CD8-positive, alpha-beta memory T cell (primary cell): ENCODE data around the gene TNKS1BP1. TPM values are rescaled to one million over a fixed set of nuclear protein-coding genes. Genes with fewer than 3 reads are reported as not detected.
A peak's percentile ranks its signal among the peaks of the same experiment; 100 is the strongest.

ENCODE experiments used
- CTCF ChIA-PET: fragments of 350-600 bp; sonication (Branson Sonifier 250); formaldehyde crosslinking; loops from one replicate; lab custom pipeline; 2021; ENCODE audit warnings: antibody characterized with exemption; lab: Charles Lee
- POLR2A ChIA-PET: fragments of 350-600 bp; sonication (Branson Sonifier 250); formaldehyde crosslinking; loops from one replicate; lab custom pipeline; 2021; ENCODE audit warnings: antibody characterized with exemption; lab: Charles Lee
- DNase-seq, 5 donors: peaks; one replicate each; pipeline versions ENCODE4 v3.0.0 to v3.0.0-alpha.2; 2020 to 2022; ENCODE audit warnings: mixed read lengths in 1 of 5
- H3K27ac ChIP-seq: one replicate; pipeline ENCODE4 v1.7.0; 2013; ENCODE audit warnings: low read depth, mild to moderate bottlenecking, low read length, moderate library complexity
- H3K27me3 ChIP-seq: 2 replicates; pipeline ENCODE4 v1.7.0; 2013; ENCODE audit warnings: low read length, mild to moderate bottlenecking; ENCODE audit not compliant: insufficient read depth, poor library complexity, severe bottlenecking
- H3K36me3 ChIP-seq: 2 replicates; pipeline ENCODE4 v1.7.0; 2013; ENCODE audit warnings: mild to moderate bottlenecking, low read length, moderate library complexity; ENCODE audit not compliant: insufficient read depth
- H3K4me1 ChIP-seq: 2 replicates; pipeline ENCODE4 v1.7.0; 2013; ENCODE audit warnings: mild to moderate bottlenecking, low read length, moderate library complexity; ENCODE audit not compliant: insufficient read depth
- H3K4me3 ChIP-seq: 2 replicates; pipeline ENCODE4 v1.7.0; 2013; ENCODE audit warnings: mild to moderate bottlenecking, low read length
- H3K9me3 ChIP-seq: 2 replicates; pipeline ENCODE4 v1.7.0; 2013; ENCODE audit warnings: mild to moderate bottlenecking, low read length
- H3K27ac Mint-ChIP-seq, 8 donors: one replicate each; pipeline ENCODE4 v1.8.0; 2020 to 2021; ENCODE audit warnings: mixed read lengths in 8 of 8, mild to moderate bottlenecking in 6 of 8, inconsistent platforms in 3 of 8, moderate library complexity in 3 of 8
- H3K27me3 Mint-ChIP-seq, 2 donors: one replicate each; pipeline ENCODE4 v1.8.0; 2020 to 2021; ENCODE audit warnings: mixed read lengths in 2 of 2, mild to moderate bottlenecking in 1 of 2, moderate library complexity in 1 of 2
- H3K36me3 Mint-ChIP-seq, 3 donors: one replicate each; pipeline ENCODE4 v1.8.0; 2020 to 2021; ENCODE audit warnings: mixed read lengths in 3 of 3, inconsistent platforms in 1 of 3, mild to moderate bottlenecking in 1 of 3
- H3K4me1 Mint-ChIP-seq, 3 donors: one replicate each; pipeline ENCODE4 v1.8.0; 2020 to 2021; ENCODE audit warnings: mixed read lengths in 3 of 3, inconsistent platforms in 1 of 3, mild to moderate bottlenecking in 1 of 3
- H3K4me3 Mint-ChIP-seq, 7 donors: one replicate each; pipeline ENCODE4 v1.8.0; 2020 to 2021; ENCODE audit warnings: mixed read lengths in 7 of 7, mild to moderate bottlenecking in 6 of 7, moderate library complexity in 4 of 7, inconsistent platforms in 2 of 7
- H3K9me3 Mint-ChIP-seq, 5 donors: one replicate each; pipeline ENCODE4 v1.8.0; 2020 to 2022; ENCODE audit warnings: mixed read lengths in 5 of 5, mild to moderate bottlenecking in 3 of 5, moderate library complexity in 2 of 5, inconsistent platforms in 1 of 5
- polyA plus RNA-seq: library from polyadenylated mRNA; unstranded; fragments of 300-500 nt; fragmentation: Illumina TruSeq; gene quantifications from one replicate; pipeline ENCODE4 v1.2.3, GENCODE V29; 2021
- total RNA-seq, 2 experiments: library from RNA; stranded (reverse); gene quantifications; one replicate each; pipeline ENCODE4 v1.2.3, GENCODE V29; 2021

TNKS1BP1 gene
- total and polyA plus RNA-seq, 3 experiments from 2014 or later: 3.0 to 9.6 (median 8.7) TPM

DNA sequence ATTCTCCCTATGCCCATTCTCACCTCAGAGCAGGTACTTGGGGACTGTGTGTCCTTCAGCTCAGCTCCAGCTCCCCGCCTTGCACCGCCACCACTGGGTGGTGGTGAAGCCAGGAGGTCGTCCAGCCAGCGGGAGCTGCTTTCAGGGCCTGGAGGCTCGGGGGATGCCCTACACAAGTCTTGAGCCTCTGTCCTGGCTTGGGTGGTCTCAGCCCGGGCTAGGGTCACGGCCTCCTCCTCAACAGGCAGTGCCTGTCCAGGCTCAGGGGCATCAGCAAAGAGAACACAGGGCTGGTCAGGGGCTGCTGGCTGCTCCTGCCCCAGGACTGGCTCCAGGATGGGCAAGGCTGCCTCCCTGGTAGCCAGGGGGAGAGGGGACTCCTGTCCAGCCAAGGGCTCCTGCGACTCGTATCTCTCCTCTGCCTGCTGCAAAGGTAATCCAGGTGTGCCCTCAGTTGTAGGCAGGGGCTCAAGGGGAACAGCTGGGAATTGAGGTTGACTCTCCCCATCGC, 12.2 kb downstream of the TNKS1BP1 start:
- Mint-ChIP-seq H3K9me3 (no peaks in the 10 kb centered on the region), H3K36me3 (peaks cover 0 to 10% (median 4%) of the 10 kb centered on the region in 3 donors), H3K4me3 (peak overlapping the region in 4 of 7 donors; percentile 35 to 65 (median 48)), H3K27me3 (no peaks in the 10 kb centered on the region), H3K4me1 (peaks cover 8 to 17% (median 11%) of the 10 kb centered on the region in 3 donors), H3K27ac (peak overlapping the region in 2 of 8 donors; percentile 23 to 50)
- peaks cover 8% of the 10 kb centered on the region for H3K36me3 ChIP-seq
- POLR2A ChIA-PET: no interaction called here
- H3K27me3 ChIP-seq: no peaks in the 10 kb centered on the region
- H3K9me3 ChIP-seq: no peaks in the 10 kb centered on the region
- H3K4me3 ChIP-seq: no peak overlapping the region
- CTCF ChIA-PET: no interaction called here
- peaks cover 8% of the 10 kb centered on the region for H3K4me1 ChIP-seq
- H3K27ac ChIP-seq: no peak overlapping the region
- no peak for DNase-seq

DNA sequence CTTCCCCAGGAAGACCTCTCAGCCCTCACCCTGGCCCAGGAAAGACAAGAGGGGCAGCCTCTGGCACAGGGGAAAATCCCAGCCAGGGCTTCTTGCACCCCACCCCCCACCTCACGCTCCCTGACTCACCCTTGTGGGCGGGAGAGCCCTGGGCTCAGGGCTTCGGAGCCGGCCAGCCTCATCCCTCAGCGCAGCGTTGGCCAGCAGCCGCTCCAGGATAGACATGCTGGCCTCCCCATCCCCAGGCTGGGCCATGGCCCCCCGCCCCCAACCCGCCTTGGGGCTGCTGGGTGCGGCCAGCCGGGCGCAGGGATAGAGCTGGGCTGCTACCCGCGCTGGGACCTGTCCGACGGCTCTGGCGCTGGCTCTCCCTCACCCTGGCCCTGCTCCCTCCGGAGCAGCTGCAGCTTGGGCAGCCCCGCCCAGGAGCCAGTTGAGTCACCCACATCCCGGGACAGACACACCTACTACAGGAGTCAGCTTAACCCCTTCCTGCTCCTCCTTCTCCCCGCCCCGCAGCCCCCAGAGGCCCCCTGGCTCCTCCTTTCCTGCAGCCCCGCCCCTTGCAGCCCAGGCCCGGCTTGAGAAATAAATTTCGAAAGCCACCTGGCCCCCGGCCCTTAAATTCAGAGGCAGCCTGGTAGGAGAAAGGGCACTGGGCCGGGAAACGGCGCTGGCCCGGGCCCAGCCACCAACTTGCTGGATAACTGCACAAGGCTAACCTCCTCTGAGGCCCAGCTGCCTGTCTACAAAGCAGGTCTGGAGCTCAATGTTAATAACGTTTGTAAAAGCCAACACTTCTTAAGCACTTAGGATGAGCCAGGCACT, 13.4 kb downstream of the TNKS1BP1 start:
- POLR2A ChIA-PET: interaction anchor here (0.6 kb wide), 1 partner anchor 14 kb away, joined by 3 read pairs; no protein-coding TSS in a partner anchor
- no peaks in the 10 kb centered on the region for H3K9me3 Mint-ChIP-seq
- H3K4me3 ChIP-seq: no peak overlapping the region
- H3K9me3 ChIP-seq: no peaks in the 10 kb centered on the region
- peaks cover 0 to 10% (median 3%) of the 10 kb centered on the region in 3 donors for H3K36me3 Mint-ChIP-seq
- peaks cover 8% of the 10 kb centered on the region for H3K4me1 ChIP-seq
- H3K27me3 ChIP-seq: no peaks in the 10 kb centered on the region
- H3K27me3 Mint-ChIP-seq: no peaks in the 10 kb centered on the region
- H3K27ac Mint-ChIP-seq: peak overlapping the region in 1 of 8 donors; percentile 63
- peak overlapping the region in 6 of 7 donors; percentile 36 to 84 (median 60) for H3K4me3 Mint-ChIP-seq
- H3K36me3 ChIP-seq: no peaks in the 10 kb centered on the region
- CTCF ChIA-PET: no interaction called here
- no peak overlapping the region for H3K27ac ChIP-seq
- DNase-seq: no peak
- peaks cover 8 to 17% (median 11%) of the 10 kb centered on the region in 3 donors for H3K4me1 Mint-ChIP-seq

DNA sequence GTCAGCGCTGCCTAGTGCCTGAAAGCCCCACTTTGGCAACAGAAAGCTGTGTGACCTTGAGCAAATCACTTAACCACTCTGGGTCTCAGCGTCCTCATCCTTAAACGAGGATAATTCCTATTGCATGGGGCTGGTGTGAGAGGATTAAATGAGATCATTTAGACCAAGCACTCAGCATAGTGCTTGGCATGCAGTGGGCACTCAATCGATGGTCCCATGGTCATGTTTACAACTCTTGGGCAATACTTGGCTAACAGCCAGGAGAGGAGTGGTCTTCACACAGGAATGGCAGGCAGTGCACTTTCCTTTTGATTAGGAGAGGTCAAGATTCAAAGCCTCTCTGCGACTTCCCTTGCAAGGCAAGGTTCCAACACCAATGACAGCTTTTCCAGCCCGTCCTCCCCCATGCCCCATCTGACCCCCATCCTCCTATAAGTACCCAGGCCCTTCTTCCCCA, 14.1 kb downstream of the TNKS1BP1 start:
- no peak overlapping the region for H3K4me3 ChIP-seq
- H3K9me3 Mint-ChIP-seq: no peaks in the 10 kb centered on the region
- no peaks in the 10 kb centered on the region for H3K27me3 ChIP-seq
- POLR2A ChIA-PET: no interaction called here
- H3K4me3 Mint-ChIP-seq: peak overlapping the region in 4 of 7 donors; percentile 15 to 66 (median 45)
- H3K4me1 ChIP-seq: peaks cover 8% of the 10 kb centered on the region
- no peaks in the 10 kb centered on the region for H3K9me3 ChIP-seq
- H3K36me3 Mint-ChIP-seq: peaks cover 0 to 10% (median 3%) of the 10 kb centered on the region in 3 donors
- peaks cover 8 to 17% (median 11%) of the 10 kb centered on the region in 3 donors for H3K4me1 Mint-ChIP-seq
- no peaks in the 10 kb centered on the region for H3K27me3 Mint-ChIP-seq
- no peak overlapping the region for H3K27ac ChIP-seq
- CTCF ChIA-PET: no interaction called here
- H3K36me3 ChIP-seq: no peaks in the 10 kb centered on the region
- H3K27ac Mint-ChIP-seq: peak overlapping the region in 1 of 8 donors; percentile 74
- DNase-seq: no peak

DNA sequence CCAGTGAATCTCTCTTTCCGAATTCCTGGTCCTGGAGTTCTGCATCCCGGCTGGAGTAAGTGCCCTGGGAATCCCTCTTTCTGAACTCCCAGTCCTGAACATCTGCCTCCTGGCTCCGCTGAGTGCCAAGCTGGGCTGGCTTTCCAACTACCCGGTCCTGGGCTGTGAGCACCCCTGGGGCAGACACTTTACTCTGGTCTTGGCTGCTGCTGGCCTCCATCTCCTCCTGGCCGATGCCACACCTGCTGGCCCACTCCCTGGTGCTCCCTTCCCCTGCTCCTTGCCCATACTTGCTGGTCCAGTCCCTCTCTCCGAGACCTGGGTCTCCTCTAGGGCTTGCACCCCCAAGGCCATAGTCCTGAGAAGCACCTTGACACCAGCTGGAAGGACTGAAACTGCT, 14.7 kb downstream of the TNKS1BP1 start:
- Mint-ChIP-seq H3K4me1 (peaks cover 8 to 17% (median 11%) of the 10 kb centered on the region in 3 donors), H3K27ac (peak overlapping the region in 2 of 8 donors; percentile 6 to 38), H3K36me3 (peaks cover 0 to 10% (median 3%) of the 10 kb centered on the region in 3 donors), H3K9me3 (no peaks in the 10 kb centered on the region), H3K4me3 (no peak overlapping the region), H3K27me3 (no peaks in the 10 kb centered on the region)
- ChIA-PET CTCF (no interaction called here), POLR2A (no interaction called here)
- DNase-seq: no peak
- H3K4me1 ChIP-seq: peaks cover 8% of the 10 kb centered on the region
- no peak overlapping the region for H3K27ac ChIP-seq
- no peak overlapping the region for H3K4me3 ChIP-seq
- H3K36me3 ChIP-seq: no peaks in the 10 kb centered on the region
- no peaks in the 10 kb centered on the region for H3K27me3 ChIP-seq
- no peaks in the 10 kb centered on the region for H3K9me3 ChIP-seq

- H3K9me3 Mint-ChIP-seq: no peaks in the 10 kb centered on the region
- POLR2A ChIA-PET: no interaction called here
- CTCF ChIA-PET: no interaction called here
- H3K9me3 ChIP-seq: no peaks in the 10 kb centered on the region
- no peak overlapping the region for H3K27ac ChIP-seq
- H3K4me3 ChIP-seq: no peak overlapping the region
- H3K27ac Mint-ChIP-seq: peak overlapping the region in 1 of 8 donors; percentile 34
- H3K4me1 ChIP-seq: peaks cover 8% of the 10 kb centered on the region
- no peaks in the 10 kb centered on the region for H3K27me3 ChIP-seq
- H3K4me1 Mint-ChIP-seq: peaks cover 8 to 17% (median 11%) of the 10 kb centered on the region in 3 donors
- H3K36me3 ChIP-seq: no peaks in the 10 kb centered on the region
- DNase-seq: no peak
- H3K4me3 Mint-ChIP-seq: no peak overlapping the region
- H3K27me3 Mint-ChIP-seq: no peaks in the 10 kb centered on the region
- H3K36me3 Mint-ChIP-seq: peaks cover 0 to 9% (median 3%) of the 10 kb centered on the region in 3 donors
Observed at GRCh38 chr11:57309106-57310059, 15.4 kb downstream of the TNKS1BP1 start.

DNA sequence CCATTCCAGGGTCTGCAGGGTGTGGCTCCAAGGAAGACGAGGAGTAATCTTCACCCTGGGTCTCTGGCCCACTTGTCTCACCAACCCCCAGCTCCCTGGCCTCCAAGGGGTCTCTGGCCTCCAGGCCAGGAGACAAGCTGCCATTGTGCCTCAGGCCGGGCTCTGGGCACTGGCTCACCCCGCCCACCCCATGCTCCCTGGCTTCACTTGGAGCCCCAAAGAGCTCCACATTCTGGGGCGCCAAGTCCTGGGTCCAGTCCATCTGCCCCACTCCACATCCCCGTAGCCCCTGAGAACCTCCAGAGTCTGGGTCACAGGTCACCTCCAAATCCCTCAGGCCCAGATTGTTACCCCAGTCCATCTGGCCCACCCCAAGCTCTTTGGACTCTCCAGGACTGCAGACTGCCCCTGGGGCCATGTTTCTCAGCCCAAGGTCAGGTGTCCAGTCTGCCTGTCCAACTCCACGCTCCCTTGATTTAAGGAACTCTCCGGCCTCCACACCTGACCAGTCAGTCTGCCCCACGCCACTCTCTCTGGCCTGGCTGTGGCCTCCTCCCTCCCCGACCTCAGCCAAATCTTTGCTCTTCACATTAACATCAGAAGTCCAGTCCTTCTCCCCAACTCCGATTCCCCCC, 16.2 kb downstream of the TNKS1BP1 start:
- H3K4me3 Mint-ChIP-seq: no peak overlapping the region
- no peak for DNase-seq
- ChIA-PET POLR2A (no interaction called here), CTCF (no interaction called here)
- no peaks in the 10 kb centered on the region for H3K36me3 ChIP-seq
- peaks cover 0 to 5% (median 1%) of the 10 kb centered on the region in 3 donors for H3K36me3 Mint-ChIP-seq
- H3K27me3 Mint-ChIP-seq: no peaks in the 10 kb centered on the region
- no peak overlapping the region for H3K27ac Mint-ChIP-seq
- H3K27ac ChIP-seq: no peak overlapping the region
- H3K9me3 Mint-ChIP-seq: no peaks in the 10 kb centered on the region
- H3K4me1 ChIP-seq: peaks cover 8% of the 10 kb centered on the region
- no peak overlapping the region for H3K4me3 ChIP-seq
- no peaks in the 10 kb centered on the region for H3K9me3 ChIP-seq
- no peaks in the 10 kb centered on the region for H3K27me3 ChIP-seq
- peaks cover 6 to 17% (median 11%) of the 10 kb centered on the region in 3 donors for H3K4me1 Mint-ChIP-seq

DNA sequence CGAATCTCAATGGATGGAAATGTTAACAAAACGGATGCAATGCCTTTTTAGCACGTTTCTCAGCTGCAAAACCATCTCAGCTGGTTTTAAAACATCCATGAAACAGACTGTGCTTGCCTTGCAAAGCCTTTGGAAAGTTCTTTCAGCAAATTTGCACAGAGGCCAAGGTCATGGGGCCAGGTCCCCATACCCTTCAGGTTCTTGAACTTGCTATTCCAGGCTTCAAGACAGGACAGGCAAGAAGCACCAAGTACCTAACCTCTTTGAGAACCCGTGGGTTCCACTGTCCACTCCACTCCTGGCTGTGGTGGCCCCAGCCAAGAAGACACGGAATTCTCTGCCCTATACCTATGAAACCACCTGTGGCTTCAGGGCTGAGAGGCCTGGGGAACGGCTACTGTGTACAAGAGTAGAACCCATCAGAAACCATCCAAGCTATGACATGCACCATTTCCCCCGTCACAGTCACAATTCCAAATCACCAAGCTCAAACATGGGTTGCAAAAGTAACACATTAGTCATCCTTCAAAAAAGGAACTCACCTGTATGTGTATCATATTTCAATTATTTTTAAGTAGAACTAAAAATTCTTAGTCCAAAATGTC, 17.0 kb downstream of the TNKS1BP1 start:
- no peak overlapping the region for H3K27ac Mint-ChIP-seq
- H3K4me1 Mint-ChIP-seq: peaks cover 6 to 17% (median 11%) of the 10 kb centered on the region in 3 donors
- POLR2A ChIA-PET: no interaction called here
- no peak overlapping the region for H3K4me3 Mint-ChIP-seq
- H3K27me3 ChIP-seq: no peaks in the 10 kb centered on the region
- CTCF ChIA-PET: interaction anchor here (1.1 kb wide), 1 partner anchor 151 kb away, joined by 3 read pairs; no protein-coding TSS in a partner anchor
- no peak overlapping the region for H3K4me3 ChIP-seq
- H3K4me1 ChIP-seq: peaks cover 8% of the 10 kb centered on the region
- H3K9me3 ChIP-seq: no peaks in the 10 kb centered on the region
- no peaks in the 10 kb centered on the region for H3K27me3 Mint-ChIP-seq
- H3K36me3 Mint-ChIP-seq: peaks cover 0 to 3% (median 1%) of the 10 kb centered on the region in 3 donors
- DNase-seq: no peak
- no peaks in the 10 kb centered on the region for H3K9me3 Mint-ChIP-seq
- H3K27ac ChIP-seq: no peak overlapping the region
- H3K36me3 ChIP-seq: no peaks in the 10 kb centered on the region
